H9 (cell line): ENCODE results near the gene ADARB2. TPM values are rescaled to one million over a fixed set of nuclear protein-coding genes. Genes with fewer than 3 reads are reported as not detected.
A peak's percentile ranks its signal among the peaks of the same experiment; 100 is the strongest.

Experiments used
- DNase-seq: peaks from one replicate; pipeline ENCODE4 v3.0.0-alpha.2; 2017
- H2AFZ ChIP-seq: one replicate; pipeline ENCODE4 v1.6.1; 2013; ENCODE audit warnings: mild to moderate bottlenecking, low read length, control low read depth, moderate library complexity
- H2AK5ac ChIP-seq: 2 replicates; pipeline ENCODE4 v1.6.1; 2013; ENCODE audit warnings: low read length, control low read depth, mixed read lengths; ENCODE audit not compliant: insufficient read length
- H2BK120ac ChIP-seq: one replicate; pipeline ENCODE4 v1.6.1; 2013; ENCODE audit warnings: low read depth, mild to moderate bottlenecking, low read length, control low read depth, inconsistent platforms; ENCODE audit not compliant: poor library complexity, severe bottlenecking
- H2BK12ac ChIP-seq: 2 replicates; pipeline ENCODE4 v1.6.1; 2013; ENCODE audit warnings: low read length, control low read depth, mixed read lengths, low read depth; ENCODE audit not compliant: insufficient read length
- H2BK15ac ChIP-seq: 2 replicates; pipeline ENCODE4 v1.6.1; 2013; ENCODE audit warnings: low read depth, low read length, control low read depth
- H2BK20ac ChIP-seq: one replicate; pipeline ENCODE4 v1.6.1; 2013; ENCODE audit warnings: low read depth, mild to moderate bottlenecking, low read length, control low read depth, inconsistent platforms; ENCODE audit not compliant: poor library complexity, severe bottlenecking
- H2BK5ac ChIP-seq: 2 replicates; pipeline ENCODE4 v1.6.1; 2013; ENCODE audit warnings: low read length, control low read depth, mixed read lengths; ENCODE audit not compliant: insufficient read length
- H3K14ac ChIP-seq: 2 replicates; pipeline ENCODE4 v1.6.1; 2013; ENCODE audit warnings: low read length, control low read depth; ENCODE audit not compliant: insufficient read depth
- H3K18ac ChIP-seq: 2 replicates; pipeline ENCODE4 v1.6.1; 2013; ENCODE audit warnings: low read depth, mild to moderate bottlenecking, mixed read lengths, low read length, control low read depth; ENCODE audit not compliant: insufficient read length
- H3K23ac ChIP-seq: 2 replicates; pipeline ENCODE4 v1.6.1; 2013; ENCODE audit warnings: low read length, control low read depth, mixed read lengths, low read depth; ENCODE audit not compliant: insufficient read length
- H3K23me2 ChIP-seq: 2 replicates; pipeline ENCODE4 v1.6.1; 2013; ENCODE audit warnings: low read depth, mild to moderate bottlenecking, mixed read lengths, low read length, control low read depth; ENCODE audit not compliant: insufficient read length, poor library complexity, severe bottlenecking
- H3K27ac ChIP-seq: 2 replicates; pipeline ENCODE4 v1.5.1; 2013; ENCODE audit warnings: low read length, control low read depth, mixed read lengths, low read depth; ENCODE audit not compliant: insufficient read length
- H3K27me3 ChIP-seq: 2 replicates; pipeline ENCODE4 v1.6.1; 2013; ENCODE audit warnings: low read length, control low read depth, inconsistent platforms; ENCODE audit not compliant: insufficient read depth
- H3K4ac ChIP-seq: 2 replicates; pipeline ENCODE4 v1.6.1; 2013; ENCODE audit warnings: low read depth, mild to moderate bottlenecking, control low read depth, inconsistent platforms, low read length, moderate library complexity
- H3K4me1 ChIP-seq: 2 replicates; pipeline ENCODE4 v1.6.1; 2013; ENCODE audit warnings: low read length, control low read depth, inconsistent platforms; ENCODE audit not compliant: insufficient read depth
- H3K4me2 ChIP-seq: 2 replicates; pipeline ENCODE4 v1.6.1; 2013; ENCODE audit warnings: low read length, control low read depth, mixed read lengths; ENCODE audit not compliant: insufficient read length, insufficient read depth
- H3K56ac ChIP-seq: 2 replicates; pipeline ENCODE4 v1.6.1; 2013; ENCODE audit warnings: low read depth, mild to moderate bottlenecking, mixed read lengths, low read length, control low read depth; ENCODE audit not compliant: insufficient read length
- H3K79me1 ChIP-seq: 2 replicates; pipeline ENCODE4 v1.6.1; 2013; ENCODE audit warnings: low read depth, mild to moderate bottlenecking, moderate library complexity, low read length, control low read depth, inconsistent platforms; ENCODE audit not compliant: insufficient read depth, poor library complexity, severe bottlenecking
- H3K79me2 ChIP-seq: 2 replicates; pipeline ENCODE4 v1.6.1; 2013; ENCODE audit warnings: low read length, control low read depth, inconsistent platforms; ENCODE audit not compliant: insufficient read depth
- H3K9ac ChIP-seq: 2 replicates; pipeline ENCODE4 v1.6.1; 2013; ENCODE audit warnings: low read length, control low read depth, mixed read lengths; ENCODE audit not compliant: insufficient read length; ENCODE audit errors: extremely low read depth
- H3K9me3 ChIP-seq: one replicate; pipeline ENCODE4 v1.6.1; 2013; ENCODE audit warnings: low read depth, low read length, inconsistent platforms; ENCODE audit not compliant: control insufficient read depth
- H3T11ph ChIP-seq: one replicate; pipeline ENCODE4 v1.6.1; 2013; ENCODE audit warnings: mild to moderate bottlenecking, low read length, control low read depth, inconsistent platforms
- H4K20me1 ChIP-seq: one replicate; pipeline ENCODE4 v1.6.1; 2013; ENCODE audit not compliant: control insufficient read depth, insufficient read length, insufficient read depth
- H4K5ac ChIP-seq: 2 replicates; pipeline ENCODE4 v1.6.1; 2013; ENCODE audit warnings: low read depth, mild to moderate bottlenecking, mixed read lengths, low read length, control low read depth; ENCODE audit not compliant: insufficient read length
- H4K8ac ChIP-seq: replicated peaks from 2 replicates; pipeline ENCODE4 v1.6.1; 2013; ENCODE audit warnings: low read length, control low read depth, mixed read lengths, low read depth; ENCODE audit not compliant: insufficient read length
- H4K91ac ChIP-seq: 2 replicates; pipeline ENCODE4 v1.6.1; 2013; ENCODE audit warnings: low read depth, mild to moderate bottlenecking, moderate library complexity, mixed read lengths, low read length, control low read depth; ENCODE audit not compliant: insufficient read length
- H3K27ac Mint-ChIP-seq, 3 experiments: 2 replicates in 2 of 3; 3 replicates in 1 of 3; pipeline ENCODE4 v1.8.0; 2020 to 2021; ENCODE audit warnings: mixed read lengths in 3 of 3, mild to moderate bottlenecking in 1 of 3, moderate library complexity in 1 of 3
- H3K27me3 Mint-ChIP-seq: 2 replicates; pipeline ENCODE4 v1.8.0; 2021; ENCODE audit warnings: low read depth, mild to moderate bottlenecking, moderate library complexity, mixed read lengths
- H3K36me3 Mint-ChIP-seq, 3 experiments: 2 replicates in 2 of 3; 3 replicates in 1 of 3; pipeline ENCODE4 v1.8.0; 2020 to 2021; ENCODE audit warnings: low read depth in 3 of 3, mixed read lengths in 3 of 3; ENCODE audit not compliant: insufficient read depth in 1 of 3
- H3K4me1 Mint-ChIP-seq, 2 experiments: 2 replicates each; pipeline ENCODE4 v1.8.0; 2020; ENCODE audit warnings: mixed read lengths in 2 of 2
- H3K4me3 Mint-ChIP-seq, 2 experiments: 2 replicates in 1 of 2; 3 replicates in 1 of 2; pipeline ENCODE4 v1.8.0; 2020 to 2021; ENCODE audit warnings: mild to moderate bottlenecking in 2 of 2, mixed read lengths in 2 of 2, moderate library complexity in 1 of 2
- H3K9me3 Mint-ChIP-seq, 2 experiments: 2 replicates in 1 of 2; 3 replicates in 1 of 2; pipeline ENCODE4 v1.8.0; 2020; ENCODE audit warnings: mild to moderate bottlenecking in 2 of 2, mixed read lengths in 2 of 2, moderate library complexity in 1 of 2
- CTCF ChIP-seq: fragments of 200-600 bp; sonication (generic); conservative IDR thresholded peaks from 3 replicates; pipeline ENCODE4 v1.8.0; 2021; ENCODE audit warnings: antibody characterized with exemption, mild to moderate bottlenecking
- WGBS: extraction: QIAGEN DNeasy Blood & Tissue Kit; methylation state at CpG from one replicate; pipeline ENCODE4 v1.1.7; 2013; ENCODE audit warnings: missing lambda C conversion rate, low lambda C conversion rate, mixed read lengths; ENCODE audit not compliant: insufficient read length; ENCODE audit errors: extremely low coverage; 5-methylcytosine and 5-hydroxymethylcytosine counted together
- total RNA-seq: library from RNA; stranded (reverse); gene quantifications from 2 replicates; pipeline ENCODE4 v1.2.1, GENCODE V29; 2021

The ADARB2 gene
- total RNA-seq, 1 experiment from 2014 or later = 0.87 TPM

GRCh38 chr10:1726861-1727260, 10.5 kb downstream of the ADARB2 start:
- no peak overlapping the region for H2BK12ac ChIP-seq
- no peaks in the 10 kb centered on the region for H3K36me3 Mint-ChIP-seq
- no peaks in the 10 kb centered on the region for H3K27me3 ChIP-seq
- no peaks in the 10 kb centered on the region for H3K79me2 ChIP-seq
- no peak overlapping the region for H4K8ac ChIP-seq
- no peak overlapping the region for H2BK20ac ChIP-seq
- no peaks in the 10 kb centered on the region for H3K23me2 ChIP-seq
- no peak overlapping the region for H3K23ac ChIP-seq
- H2BK15ac ChIP-seq = no peak overlapping the region
- H3K79me1 ChIP-seq = no peaks in the 10 kb centered on the region
- no peak overlapping the region for H3K9ac ChIP-seq
- no peaks in the 10 kb centered on the region for H3K9me3 Mint-ChIP-seq
- H3K56ac ChIP-seq = no peak overlapping the region
- no peak for TF ChIP-seq CTCF
- H2AK5ac ChIP-seq = no peak overlapping the region
- no peak overlapping the region for H3K14ac ChIP-seq
- no peak overlapping the region for H3K27ac ChIP-seq
- no peak overlapping the region for H3T11ph ChIP-seq
- H2BK120ac ChIP-seq = no peak overlapping the region
- peaks cover 6% of the 10 kb centered on the region; the same call in 1 of the 2 replicates for H3K27me3 Mint-ChIP-seq
- DNase-seq = no peak
- H2AFZ ChIP-seq = no peak overlapping the region
- H3K4me2 ChIP-seq = no peak overlapping the region
- no peak overlapping the region for H2BK5ac ChIP-seq
- H4K5ac ChIP-seq = no peak overlapping the region
- H3K4ac ChIP-seq = no peak overlapping the region
- H3K4me1 ChIP-seq = no peaks in the 10 kb centered on the region
- H3K27ac Mint-ChIP-seq = peak overlapping the region in 1 of 3 experiments; percentile 34; a peak in 1 of 7 replicates
- H4K91ac ChIP-seq = no peak overlapping the region
- WGBS = no CpG with 5 or more reads among the region's 11 CpGs
- H3K18ac ChIP-seq = no peak overlapping the region
- H3K9me3 ChIP-seq = no peaks in the 10 kb centered on the region
- H3K4me3 Mint-ChIP-seq = no peak overlapping the region
- H3K4me1 Mint-ChIP-seq = peaks cover 4 to 13% of the 10 kb centered on the region in 2 experiments; a peak in 3 of 4 replicates
- no peaks in the 10 kb centered on the region for H4K20me1 ChIP-seq
